CD1c-positive myeloid dendritic cell (primary cell): ENCODE results near the gene AK1.
A peak's percentile ranks its signal among the peaks of the same experiment; 100 is the strongest.

Source experiments
- DNase-seq: peaks from one replicate; pipeline ENCODE4 v3.0.0-alpha.2; 2016; ENCODE audit errors: extremely low spot score

The AK1 gene, protein sequence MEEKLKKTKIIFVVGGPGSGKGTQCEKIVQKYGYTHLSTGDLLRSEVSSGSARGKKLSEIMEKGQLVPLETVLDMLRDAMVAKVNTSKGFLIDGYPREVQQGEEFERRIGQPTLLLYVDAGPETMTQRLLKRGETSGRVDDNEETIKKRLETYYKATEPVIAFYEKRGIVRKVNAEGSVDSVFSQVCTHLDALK

DNA sequence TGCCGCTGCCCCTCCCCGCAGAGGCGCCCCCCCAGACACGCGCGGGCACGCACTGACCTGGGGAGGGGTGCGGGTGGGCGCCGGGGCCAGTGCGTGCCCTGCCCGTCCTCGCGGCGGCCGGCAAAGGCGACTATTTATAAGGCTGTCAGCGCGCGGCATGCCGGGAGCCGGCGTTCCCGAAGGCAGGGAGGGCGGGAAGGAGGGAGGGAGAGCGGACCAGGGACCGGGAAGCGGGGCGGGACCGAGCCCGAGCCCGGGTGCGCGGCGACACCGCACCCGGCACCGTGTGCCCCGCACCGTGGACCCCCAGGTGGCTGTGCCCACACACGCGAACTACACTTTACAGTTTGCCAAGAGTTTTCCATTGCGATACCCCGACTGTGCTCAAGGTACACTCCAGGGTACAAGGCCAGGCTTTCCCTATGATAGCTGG, at the start of gene AK1:
TSS of gene AK1 (minus strand) at position 110 of the 433 bp plus-strand sequence. CDS start 3,058 bp downstream, outside the sequence.
- no peak for DNase-seq

DNA sequence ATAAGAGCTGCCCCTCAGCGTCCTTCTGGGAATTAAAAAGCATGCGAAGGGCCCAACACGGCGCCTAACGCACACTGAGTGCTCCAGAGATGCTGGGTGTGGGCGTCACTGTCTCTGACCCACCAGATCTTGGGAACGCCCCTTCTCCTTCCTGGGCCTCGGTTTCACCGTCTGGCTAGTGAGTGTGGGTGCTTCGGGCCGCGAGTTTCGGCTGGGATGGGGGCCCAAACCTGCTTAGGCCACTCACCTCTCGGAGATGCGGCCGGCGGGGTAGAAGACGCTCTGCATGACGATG, 49.4 kb upstream of the AK1 start:
- no peak for DNase-seq

DNA sequence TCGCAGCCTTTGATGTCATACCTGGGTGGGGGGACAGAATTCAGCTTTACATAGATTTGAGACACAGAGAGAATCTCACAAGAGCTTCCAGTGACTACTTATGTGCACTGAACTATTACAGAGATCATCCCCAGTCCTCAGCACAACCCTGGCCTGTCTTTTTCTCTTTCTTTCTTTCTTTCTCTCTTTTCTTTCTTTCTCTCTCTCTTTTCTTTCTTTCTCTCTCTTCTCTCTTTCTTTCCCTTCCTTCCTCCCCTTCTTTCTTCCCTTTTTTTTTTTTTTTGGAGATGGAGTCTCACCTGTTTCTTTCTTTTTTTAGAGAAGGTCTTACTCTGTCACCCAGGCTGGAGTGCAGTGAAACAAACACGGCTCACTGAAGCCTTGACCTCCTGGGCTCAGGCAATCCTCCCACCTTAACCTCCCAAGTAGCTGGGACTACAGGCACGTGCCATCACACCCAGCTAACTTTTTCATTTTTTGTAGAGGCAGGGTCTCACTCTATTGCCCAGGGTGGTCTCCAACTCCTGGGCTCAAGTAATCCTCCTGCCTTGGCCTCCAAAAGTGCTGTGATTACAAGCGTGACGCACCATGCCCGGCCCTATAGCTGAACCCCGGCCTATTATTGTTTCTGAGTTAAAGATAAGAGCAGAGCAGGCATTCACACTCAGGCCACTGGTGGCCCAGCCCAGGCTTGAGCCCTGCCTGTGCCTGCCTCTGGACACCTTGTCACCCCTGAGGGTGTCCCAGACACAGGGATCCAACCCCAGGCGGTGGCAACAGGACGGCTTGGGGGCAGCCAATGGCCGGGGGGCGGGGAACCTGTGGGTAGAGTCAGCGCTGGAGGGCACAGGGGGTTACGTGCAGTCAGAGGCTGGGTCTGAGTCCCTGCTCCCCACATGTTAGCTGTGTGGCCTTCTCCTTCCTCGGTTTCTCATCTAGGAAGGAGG, 48.8 kb upstream of the AK1 start:
- DNase-seq, result no peak

GRCh38 chr9:127924736-127925444, 47.4 kb upstream of the AK1 start:
- no peak for DNase-seq

DNA sequence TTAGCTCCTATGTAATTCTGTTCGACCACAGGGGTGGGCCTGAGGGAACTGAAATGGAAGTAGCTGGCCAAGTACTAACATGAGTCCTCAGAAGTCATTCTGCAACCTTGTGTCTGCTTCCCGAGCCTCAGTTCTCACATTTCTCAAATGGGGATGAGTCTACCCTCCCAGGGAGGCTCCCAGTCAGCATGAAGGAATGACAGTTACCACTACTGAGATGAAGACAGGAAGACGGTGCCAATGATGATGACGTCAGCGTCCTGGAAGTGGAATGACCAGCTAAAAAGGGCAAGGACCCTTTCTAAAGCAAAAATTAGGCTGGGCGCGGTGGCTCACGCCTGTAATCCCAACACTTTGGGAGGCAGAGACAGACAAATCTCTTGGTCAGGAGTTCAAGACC, 46.3 kb upstream of the AK1 start:
- no peak for DNase-seq

- DNase-seq, result no peak
Observed at GRCh38 chr9:127923046-127923445, 45.6 kb upstream of the AK1 start.

- peak; percentile 80 for DNase-seq
Observed at GRCh38 chr9:127921557-127922120, 44.2 kb upstream of the AK1 start.

DNA sequence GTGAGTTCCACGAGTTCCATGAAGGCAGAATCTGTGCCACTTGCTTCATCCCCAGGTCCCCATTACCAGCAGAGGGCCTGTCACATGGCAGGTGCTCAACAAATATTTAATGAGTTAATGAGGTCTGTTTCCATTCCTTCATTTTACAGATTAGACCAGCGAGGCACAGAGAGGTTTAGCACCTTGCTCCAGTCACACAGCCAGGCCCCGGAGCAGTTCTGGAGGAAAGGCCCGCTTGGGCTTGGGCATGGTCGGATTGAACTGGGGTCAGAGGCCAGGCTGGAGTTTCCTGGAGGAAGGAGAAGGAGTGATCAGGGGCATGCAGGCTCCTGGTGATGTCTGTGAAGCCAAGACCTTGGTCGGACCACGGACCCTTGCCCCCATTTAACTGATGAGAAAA, 43.3 kb upstream of the AK1 start:
- no peak for DNase-seq

DNA sequence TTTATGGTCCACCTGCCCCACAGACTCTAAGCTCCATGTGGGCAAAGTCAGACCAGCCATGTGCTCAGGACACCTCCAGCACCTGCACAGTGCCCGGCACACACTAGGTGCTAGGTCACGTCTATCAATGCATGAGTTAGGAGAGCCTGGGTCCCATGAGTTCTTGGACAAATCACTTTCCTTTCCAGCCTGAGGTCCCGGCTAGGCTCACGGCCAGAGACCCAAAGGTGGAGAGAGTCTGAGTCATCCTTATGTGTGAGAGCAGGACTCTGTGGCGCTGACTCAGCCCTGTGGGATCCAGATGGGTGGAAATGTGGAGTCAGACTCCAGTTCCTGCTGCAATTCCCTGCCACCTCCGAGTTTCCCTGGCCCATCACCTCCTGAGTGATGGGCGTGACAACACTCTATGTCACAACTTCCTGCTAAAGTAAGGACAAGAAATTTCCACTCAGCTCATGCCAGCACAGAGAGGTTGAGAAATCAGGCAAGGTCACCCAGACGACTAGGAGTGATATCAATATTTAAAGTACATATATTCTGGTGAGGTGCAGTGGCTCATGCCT, 41.9 kb upstream of the AK1 start:
- DNase-seq, result peak; percentile 94

DNA sequence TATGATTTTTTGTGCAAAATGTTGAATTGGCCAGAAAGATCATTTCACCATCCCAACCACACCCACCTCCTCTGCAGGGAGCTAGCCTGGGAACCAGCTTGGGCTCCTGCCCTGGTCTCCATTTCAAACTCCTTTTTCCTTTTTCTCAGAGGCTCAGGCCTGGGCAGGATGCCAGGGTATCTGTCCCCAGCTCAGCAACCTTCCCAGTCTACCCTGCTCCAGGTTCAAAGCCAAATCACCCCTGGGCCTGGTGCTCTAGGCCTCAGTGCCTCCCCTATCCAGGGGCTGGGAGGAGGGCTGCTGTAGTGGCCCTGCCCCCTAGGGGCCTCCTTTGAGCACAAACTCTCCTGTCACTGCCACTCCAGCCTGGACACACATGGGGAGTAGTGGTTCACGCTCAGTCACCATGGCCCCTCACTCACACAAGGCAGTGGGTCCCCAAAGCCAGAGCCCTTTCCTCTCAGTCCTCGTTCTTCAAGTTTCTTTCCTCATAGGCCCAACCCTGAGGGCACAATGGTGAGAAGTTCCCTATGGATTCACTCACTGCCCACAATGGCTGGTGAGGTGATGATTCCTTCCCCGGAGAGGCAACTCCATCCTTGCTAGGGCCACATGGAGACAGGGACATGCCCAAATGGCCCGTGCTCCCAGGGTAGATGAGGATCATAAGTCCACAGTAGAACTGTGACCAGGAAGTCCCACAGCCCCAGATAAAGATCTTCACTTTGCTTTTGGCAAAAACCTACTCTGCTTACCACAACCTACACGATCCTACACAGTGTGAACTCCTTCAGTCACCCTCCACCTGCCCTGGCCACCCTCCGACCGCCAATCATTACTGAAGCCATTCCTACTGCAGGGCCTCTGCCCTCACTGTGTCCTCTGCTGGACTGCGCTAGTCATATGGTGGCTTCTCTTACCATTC, 41.0 kb upstream of the AK1 start:
- peak; percentile 42 for DNase-seq

GRCh38 chr9:127917603-127918002, 40.1 kb upstream of the AK1 start:
- DNase-seq, result peak; percentile 77

DNA sequence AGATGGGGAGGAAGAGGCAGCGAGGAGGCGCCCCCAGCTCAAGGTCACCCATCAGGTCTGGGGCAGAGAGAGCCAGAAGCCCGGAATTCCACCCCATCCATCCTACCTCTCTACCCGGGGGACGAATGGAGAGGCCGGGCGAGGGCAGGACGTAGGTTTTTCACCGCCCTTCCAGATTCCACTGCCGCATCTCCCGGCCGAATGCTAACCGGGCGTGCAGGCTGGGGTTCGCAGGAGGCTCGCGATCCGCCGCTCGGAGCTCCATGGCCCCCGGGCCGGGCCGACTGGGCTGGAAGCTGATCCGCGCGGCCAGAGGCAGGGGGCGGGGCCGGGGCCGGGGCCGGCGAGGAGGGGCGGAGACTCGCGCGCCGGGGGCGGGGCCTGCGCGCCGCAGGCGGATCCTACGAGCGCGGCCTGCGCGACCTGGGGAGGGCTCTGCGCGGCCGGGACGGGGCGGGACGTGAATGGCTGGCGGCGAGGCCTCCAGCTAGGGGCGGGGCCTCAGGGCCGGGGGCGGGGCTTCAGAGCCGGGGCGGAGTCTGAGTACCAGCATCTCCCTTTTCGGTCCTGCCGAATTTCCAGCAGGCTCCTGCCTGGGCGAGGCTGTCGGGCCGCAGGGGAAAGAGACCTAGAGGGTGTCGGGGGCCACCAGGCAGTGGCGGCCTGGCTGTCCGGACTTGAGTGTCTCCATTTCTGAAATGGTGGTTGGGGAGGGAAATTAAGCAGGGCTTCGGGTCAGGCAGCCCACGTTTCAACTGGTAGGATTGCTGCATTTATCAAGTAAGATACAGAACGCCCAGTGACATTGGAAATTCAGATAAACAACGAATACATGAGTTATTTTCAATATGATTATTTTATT, 39.5 kb upstream of the AK1 start, which contains the start of gene ST6GALNAC4:
TSS of gene ST6GALNAC4 (minus strand) at position 322 of the 862 bp plus-strand sequence. CDS start 622 bp downstream, outside the sequence.
- peak; percentile 97 for DNase-seq

DNA sequence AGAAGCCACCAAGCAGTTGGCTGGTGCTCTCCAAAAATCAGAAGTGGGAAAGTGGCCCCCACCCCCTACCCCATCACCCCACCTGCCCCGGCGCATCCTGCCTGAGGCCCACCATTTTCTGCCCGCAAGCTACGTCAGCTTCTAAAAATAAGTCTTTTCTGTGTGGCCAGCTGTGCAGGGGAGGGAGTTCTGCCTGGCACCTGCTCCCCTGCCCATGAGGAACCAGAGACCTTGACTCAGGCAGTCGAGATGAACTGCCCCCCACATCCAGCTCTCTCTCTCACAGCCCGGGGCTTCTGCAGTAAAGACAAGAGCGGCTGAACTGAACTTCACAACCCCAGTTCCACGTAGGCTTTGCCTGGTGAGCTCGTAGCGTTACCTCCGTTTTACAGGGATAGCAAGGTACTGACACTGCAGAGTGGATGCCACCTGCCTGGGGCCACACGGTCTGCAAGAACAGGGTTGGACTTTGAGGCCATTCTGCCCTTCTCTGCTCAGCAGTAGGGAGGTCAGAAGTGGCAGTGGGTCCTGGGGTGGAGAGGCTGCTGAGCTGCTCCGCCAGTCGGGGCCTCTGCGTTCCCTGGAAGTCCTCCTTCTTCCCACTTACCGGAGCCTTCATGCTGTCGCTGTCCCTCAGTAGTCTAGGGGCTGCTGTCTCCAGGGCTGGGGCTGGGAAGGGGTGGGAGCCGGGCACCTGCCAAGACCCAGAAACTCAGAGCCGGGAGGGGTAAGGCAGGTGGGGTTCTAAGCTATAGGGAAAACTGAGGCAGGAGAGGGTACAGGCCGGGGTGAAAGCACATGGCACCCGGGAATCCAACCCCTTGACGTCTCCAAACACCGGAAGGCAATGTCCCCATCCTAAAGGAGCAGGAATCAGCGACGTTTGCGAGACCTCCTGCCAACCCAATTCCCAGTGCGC, 38.6 kb upstream of the AK1 start:
- DNase-seq, result peak; percentile 62

GRCh38 chr9:127915325-127915752, 37.9 kb upstream of the AK1 start:
- no peak for DNase-seq

DNA sequence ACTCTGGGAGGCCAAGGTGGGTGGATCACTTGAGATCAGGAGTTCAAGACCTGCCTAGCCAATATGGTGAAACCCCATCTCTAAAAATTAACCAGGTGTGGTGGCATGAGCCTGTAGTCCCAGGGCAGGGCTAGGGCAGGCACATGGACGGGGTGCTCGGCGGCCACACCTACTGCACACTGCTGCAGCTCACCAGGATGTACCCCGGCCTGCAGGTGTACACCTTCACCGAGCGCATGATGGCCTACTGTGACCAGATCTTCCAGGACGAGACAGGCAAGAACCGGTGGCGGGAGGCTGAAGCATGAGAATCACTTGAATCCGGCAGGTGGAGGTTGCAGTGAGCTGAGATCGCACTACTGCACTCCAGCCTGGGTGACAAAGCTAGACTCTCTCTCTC, 36.2 kb upstream of the AK1 start:
- DNase-seq, result no peak

DNA sequence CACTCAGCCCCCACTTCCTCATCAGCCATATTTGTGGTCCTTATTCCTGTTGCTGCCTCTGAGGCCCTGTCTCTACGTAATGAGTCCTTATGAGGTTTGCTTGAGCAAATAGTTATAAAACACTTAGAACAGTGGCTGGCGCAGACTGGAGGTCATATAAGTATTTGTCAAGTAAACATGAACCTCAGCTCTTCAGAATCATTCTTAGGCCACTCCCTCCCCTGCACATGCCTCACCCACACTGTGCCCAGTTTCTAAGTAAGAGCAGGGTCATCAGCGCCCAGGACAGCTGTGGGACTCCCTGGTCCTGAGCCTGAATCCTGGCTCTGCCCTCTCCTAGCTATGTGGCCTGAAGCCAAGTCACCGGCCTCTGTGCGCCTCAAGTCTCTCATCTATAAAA, 35.4 kb upstream of the AK1 start:
- DNase-seq, result peak; percentile 19

DNA sequence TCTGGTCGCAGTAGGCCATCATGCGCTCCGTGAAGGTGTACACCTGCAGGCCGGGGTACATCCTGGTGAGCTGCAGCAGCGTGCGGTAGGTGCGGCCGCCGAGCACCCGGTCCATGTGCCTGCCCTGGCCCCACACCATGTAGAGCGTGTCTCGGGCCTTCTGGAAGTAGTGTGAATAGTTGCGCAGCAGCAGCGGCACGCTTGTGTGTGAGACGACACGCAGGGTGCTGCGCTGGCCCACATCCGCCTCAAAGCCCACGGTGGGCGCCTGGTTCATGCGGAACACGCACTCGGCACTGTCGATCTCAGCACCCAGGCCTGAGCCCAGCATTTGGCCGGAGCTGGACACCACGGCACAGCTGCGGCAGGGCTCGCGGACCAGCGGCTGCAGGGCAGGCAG, 34.8 kb upstream of the AK1 start:
- DNase-seq, result no peak

DNA sequence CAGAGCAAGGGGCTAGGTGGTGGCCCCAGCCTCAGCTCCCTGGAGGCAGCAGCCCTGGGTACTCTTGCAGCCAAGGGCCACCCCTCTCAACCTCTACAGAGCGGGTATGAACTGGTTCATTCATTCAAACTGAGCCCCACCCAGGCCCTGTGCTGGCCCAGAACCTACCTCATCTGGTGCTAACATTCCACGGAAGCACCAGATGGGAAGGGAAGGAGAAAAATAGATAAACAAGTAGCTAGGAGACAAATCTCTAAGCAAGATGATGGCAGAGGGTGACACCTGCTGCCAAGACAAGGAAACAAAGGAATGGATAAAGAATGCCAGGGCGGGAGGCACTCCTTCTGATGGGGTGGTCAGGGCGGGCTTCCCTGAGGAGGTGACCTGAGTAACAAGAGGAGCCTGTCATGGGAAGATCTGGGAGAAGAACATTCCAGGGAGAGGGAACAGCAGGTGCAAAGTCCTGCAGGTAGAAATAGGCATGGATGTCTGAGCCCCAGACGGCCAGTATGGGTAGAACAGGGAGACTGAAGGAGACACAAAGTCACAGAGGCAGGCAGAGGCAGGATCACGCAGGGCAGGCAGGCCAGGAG, 33.2 kb upstream of the AK1 start:
- no peak for DNase-seq
